Osteocyte (in vitro differentiated cells): ENCODE measurements around the gene TNF. TPM values are rescaled to one million over a fixed set of nuclear protein-coding genes. Genes with fewer than 3 reads are reported as not detected.
A peak's percentile ranks its signal among the peaks of the same experiment; 100 is the strongest.

ENCODE experiments used
- DNase-seq: peaks from one replicate; pipeline ENCODE4 v3.0.0; 2021; ENCODE audit warnings: mixed read lengths; ENCODE audit not compliant: unreplicated experiment; ENCODE audit errors: extremely low spot score
- H3K27ac Mint-ChIP-seq: one replicate; pipeline ENCODE4 v1.8.0; 2021; ENCODE audit warnings: mild to moderate bottlenecking, mixed read lengths; ENCODE audit not compliant: unreplicated experiment
- H3K27me3 Mint-ChIP-seq: one replicate; pipeline ENCODE4 v1.8.0; 2021; ENCODE audit warnings: mixed read lengths; ENCODE audit not compliant: unreplicated experiment
- H3K36me3 Mint-ChIP-seq: one replicate; pipeline ENCODE4 v1.8.0; 2021; ENCODE audit warnings: mixed read lengths; ENCODE audit not compliant: unreplicated experiment
- H3K4me1 Mint-ChIP-seq: one replicate; pipeline ENCODE4 v1.8.0; 2021; ENCODE audit warnings: mixed read lengths; ENCODE audit not compliant: unreplicated experiment
- H3K4me3 Mint-ChIP-seq: one replicate; pipeline ENCODE4 v1.8.0; 2021; ENCODE audit warnings: mild to moderate bottlenecking, moderate library complexity, mixed read lengths; ENCODE audit not compliant: unreplicated experiment
- H3K9me3 Mint-ChIP-seq: one replicate; pipeline ENCODE4 v1.8.0; 2021; ENCODE audit warnings: mixed read lengths; ENCODE audit not compliant: unreplicated experiment
- total RNA-seq: library from RNA; stranded (reverse); gene quantifications from 2 replicates; pipeline ENCODE4 v1.2.1, GENCODE V29; 2021
- TF ChIP-seq, protein P1 (sequence below): fragments of 200-600 bp; sonication (generic); IDR thresholded peaks from 2 replicates; pipeline ENCODE4 v1.5.0; 2021; ENCODE audit warnings: antibody characterized with exemption, mild to moderate bottlenecking, moderate library complexity

Gene TNF
- total RNA-seq, 1 donor from 2014 or later: not detected

DNA sequence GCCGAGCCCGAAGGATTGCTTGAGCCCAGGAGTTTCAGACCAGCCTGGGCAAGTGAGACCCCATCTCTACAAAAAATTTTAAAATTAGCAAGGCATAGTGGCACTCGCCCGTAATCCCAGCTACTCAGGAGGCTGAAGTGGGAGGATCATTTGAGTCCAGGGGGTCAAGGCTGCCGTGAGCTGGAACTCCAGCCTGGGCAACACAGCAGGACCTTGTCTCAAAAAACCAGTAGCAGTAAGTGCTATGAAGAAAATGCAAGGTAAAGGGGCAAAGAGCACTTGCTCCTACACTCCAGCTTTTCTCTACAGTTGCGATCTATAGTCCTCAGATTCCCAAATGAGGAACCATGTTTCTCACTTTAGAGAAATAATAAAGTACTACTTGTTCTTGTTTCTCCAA is 31.7 kb upstream of the TNF start:
- H3K27ac Mint-ChIP-seq: peak overlapping the region; percentile 99
- peaks cover 59% of the 10 kb centered on the region for H3K4me1 Mint-ChIP-seq
- no peak overlapping the region for H3K4me3 Mint-ChIP-seq
- H3K36me3 Mint-ChIP-seq: peaks cover 20% of the 10 kb centered on the region
- no peaks in the 10 kb centered on the region for H3K9me3 Mint-ChIP-seq
- TF ChIP-seq, protein P1, sequence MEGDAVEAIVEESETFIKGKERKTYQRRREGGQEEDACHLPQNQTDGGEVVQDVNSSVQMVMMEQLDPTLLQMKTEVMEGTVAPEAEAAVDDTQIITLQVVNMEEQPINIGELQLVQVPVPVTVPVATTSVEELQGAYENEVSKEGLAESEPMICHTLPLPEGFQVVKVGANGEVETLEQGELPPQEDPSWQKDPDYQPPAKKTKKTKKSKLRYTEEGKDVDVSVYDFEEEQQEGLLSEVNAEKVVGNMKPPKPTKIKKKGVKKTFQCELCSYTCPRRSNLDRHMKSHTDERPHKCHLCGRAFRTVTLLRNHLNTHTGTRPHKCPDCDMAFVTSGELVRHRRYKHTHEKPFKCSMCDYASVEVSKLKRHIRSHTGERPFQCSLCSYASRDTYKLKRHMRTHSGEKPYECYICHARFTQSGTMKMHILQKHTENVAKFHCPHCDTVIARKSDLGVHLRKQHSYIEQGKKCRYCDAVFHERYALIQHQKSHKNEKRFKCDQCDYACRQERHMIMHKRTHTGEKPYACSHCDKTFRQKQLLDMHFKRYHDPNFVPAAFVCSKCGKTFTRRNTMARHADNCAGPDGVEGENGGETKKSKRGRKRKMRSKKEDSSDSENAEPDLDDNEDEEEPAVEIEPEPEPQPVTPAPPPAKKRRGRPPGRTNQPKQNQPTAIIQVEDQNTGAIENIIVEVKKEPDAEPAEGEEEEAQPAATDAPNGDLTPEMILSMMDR: no peak
- DNase-seq: no peak
- no peaks in the 10 kb centered on the region for H3K27me3 Mint-ChIP-seq

- DNase-seq: no peak
- Mint-ChIP-seq H3K4me1 (peaks cover 53% of the 10 kb centered on the region), H3K4me3 (peak overlapping the region; percentile 23), H3K27ac (peak overlapping the region; percentile 58), H3K9me3 (no peaks in the 10 kb centered on the region), H3K27me3 (no peaks in the 10 kb centered on the region), H3K36me3 (peaks cover 16% of the 10 kb centered on the region)
- TF ChIP-seq, protein P1: no peak
Measured at GRCh38 chr6:31544676-31545075, 30.7 kb upstream of the TNF start.

- peaks cover 49% of the 10 kb centered on the region for H3K4me1 Mint-ChIP-seq
- peak overlapping the region; percentile 86 for H3K4me3 Mint-ChIP-seq
Measured at GRCh38 chr6:31545291-31545690, 30.1 kb upstream of the TNF start.

DNA sequence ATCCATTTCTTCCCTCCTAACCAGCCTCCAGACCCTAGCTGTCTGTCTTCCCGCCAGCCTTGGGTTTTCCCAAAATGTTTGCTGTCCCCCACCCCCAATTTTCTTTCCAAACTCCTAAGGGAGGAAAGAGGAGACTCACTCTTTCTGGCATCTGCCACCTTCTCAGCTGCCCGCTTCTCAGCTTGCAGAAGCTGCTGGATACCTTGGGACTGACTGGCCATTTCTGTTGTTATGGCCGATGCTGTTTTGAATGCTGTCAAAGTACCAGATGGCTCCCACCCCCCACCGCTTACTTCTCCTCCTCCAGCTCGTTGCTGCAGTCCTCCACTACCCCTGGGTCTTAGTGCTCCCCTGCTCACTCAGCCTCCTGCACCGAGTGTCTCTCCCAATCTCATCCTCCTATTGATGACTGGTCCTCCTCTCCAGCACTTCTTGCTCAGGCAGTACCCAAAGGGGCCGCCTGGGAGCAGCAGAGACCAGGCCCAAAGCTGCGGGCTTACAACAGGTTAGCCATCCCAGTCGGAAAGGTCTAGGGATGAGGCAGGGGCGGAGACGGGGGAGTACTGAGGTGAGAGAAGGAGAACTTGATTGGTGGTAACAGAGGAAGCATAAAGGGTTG is 28.9 kb upstream of the TNF start, which contains the start of gene ATP6V1G2:
ATP6V1G2 (minus strand) TSS at position 270 of the 619 bp plus-strand sequence; CDS start at position 221, 49 bp downstream.
- Mint-ChIP-seq H3K4me1 (peaks cover 47% of the 10 kb centered on the region), H3K9me3 (no peaks in the 10 kb centered on the region)

More at GRCh38 chr6:31545291-31545690, 30.1 kb upstream of the TNF start:
- TF ChIP-seq, protein P1: no peak
- Mint-ChIP-seq H3K36me3 (peaks cover 12% of the 10 kb centered on the region), H3K27me3 (no peaks in the 10 kb centered on the region), H3K27ac (no peak overlapping the region), H3K9me3 (no peaks in the 10 kb centered on the region)
- DNase-seq: no peak

More for the DNA sequence above, 28.9 kb upstream of the TNF start, which contains the start of gene ATP6V1G2:
- H3K27me3 Mint-ChIP-seq: no peaks in the 10 kb centered on the region
- peak within 1 kb of the TSS; percentile 86 for H3K27ac Mint-ChIP-seq
- peak within 1 kb of the TSS; percentile 86 for H3K4me3 Mint-ChIP-seq
- peaks cover 13% of the 10 kb centered on the region for H3K36me3 Mint-ChIP-seq
- TF ChIP-seq, protein P1: peak; percentile 94
- peak; percentile 97 for DNase-seq
